Cardiac fibroblast (primary cell): ENCODE measurements around the gene TIMM29.

Source experiments
- DNase-seq, 2 donors: peaks; one replicate each; pipeline versions ENCODE4 v3.0.0 to v3.0.0-alpha.2; 2010; ENCODE audit warnings: low read depth in 2 of 2
- H3K4me3 ChIP-seq, 2 donors: replicated peaks in 1 of 2; 1 replicate in 1 of 2; 2 replicates in 1 of 2; pipeline ENCODE4 v1.5.1; 2011; ENCODE audit warnings: low read depth in 2 of 2, low read length in 2 of 2, mild to moderate bottlenecking in 2 of 2, moderate library complexity in 1 of 2
- TF ChIP-seq, protein P1 (sequence below): IDR thresholded peaks from one replicate; pipeline ENCODE4 v1.5.1; 2011; ENCODE audit warnings: low read depth, mild to moderate bottlenecking, low read length, inconsistent platforms

The TIMM29 gene

DNA sequence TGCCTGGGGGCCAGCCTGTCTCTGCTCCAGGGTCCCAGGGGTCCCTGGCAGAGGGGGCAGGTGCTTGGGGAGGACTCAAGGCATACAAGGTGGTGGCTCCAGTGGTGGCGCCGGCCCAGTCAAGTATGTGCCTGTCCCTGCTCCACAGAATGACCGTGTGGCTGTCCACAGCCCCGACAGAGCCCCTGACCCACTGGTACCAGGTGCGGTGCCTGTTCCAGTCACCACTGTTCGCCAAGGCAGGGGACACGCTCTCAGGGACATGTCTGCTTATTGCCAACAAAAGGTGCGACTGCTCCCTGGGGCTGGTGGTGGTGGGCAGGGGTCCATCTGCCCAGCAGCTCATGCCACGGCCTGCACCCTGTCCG is 8.3 kb upstream of the TIMM29 start:
- TF ChIP-seq, protein P1, sequence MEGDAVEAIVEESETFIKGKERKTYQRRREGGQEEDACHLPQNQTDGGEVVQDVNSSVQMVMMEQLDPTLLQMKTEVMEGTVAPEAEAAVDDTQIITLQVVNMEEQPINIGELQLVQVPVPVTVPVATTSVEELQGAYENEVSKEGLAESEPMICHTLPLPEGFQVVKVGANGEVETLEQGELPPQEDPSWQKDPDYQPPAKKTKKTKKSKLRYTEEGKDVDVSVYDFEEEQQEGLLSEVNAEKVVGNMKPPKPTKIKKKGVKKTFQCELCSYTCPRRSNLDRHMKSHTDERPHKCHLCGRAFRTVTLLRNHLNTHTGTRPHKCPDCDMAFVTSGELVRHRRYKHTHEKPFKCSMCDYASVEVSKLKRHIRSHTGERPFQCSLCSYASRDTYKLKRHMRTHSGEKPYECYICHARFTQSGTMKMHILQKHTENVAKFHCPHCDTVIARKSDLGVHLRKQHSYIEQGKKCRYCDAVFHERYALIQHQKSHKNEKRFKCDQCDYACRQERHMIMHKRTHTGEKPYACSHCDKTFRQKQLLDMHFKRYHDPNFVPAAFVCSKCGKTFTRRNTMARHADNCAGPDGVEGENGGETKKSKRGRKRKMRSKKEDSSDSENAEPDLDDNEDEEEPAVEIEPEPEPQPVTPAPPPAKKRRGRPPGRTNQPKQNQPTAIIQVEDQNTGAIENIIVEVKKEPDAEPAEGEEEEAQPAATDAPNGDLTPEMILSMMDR, result no peak
- no peak overlapping the region for H3K4me3 ChIP-seq
- no peak for DNase-seq

DNA sequence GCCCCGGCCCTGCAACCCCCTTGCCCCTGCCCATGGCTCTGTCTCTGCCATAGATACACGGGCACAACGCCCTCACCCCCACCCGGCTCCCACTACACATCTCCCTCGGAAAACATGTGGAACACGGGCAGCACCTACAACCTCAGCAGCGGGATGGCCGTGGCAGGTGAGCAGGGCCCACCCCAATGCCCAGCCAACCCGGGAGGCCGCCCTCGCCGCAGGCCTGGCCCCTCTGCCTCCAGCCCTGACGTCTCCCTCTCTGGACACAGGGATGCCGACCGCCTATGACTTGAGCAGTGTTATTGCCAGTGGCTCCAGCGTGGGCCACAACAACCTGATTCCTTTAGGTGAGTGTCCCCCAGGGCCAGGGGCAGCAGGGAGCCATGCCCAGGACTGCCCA is 7.8 kb upstream of the TIMM29 start:
- TF ChIP-seq, protein P1, result no peak
- H3K4me3 ChIP-seq, result no peak overlapping the region
- DNase-seq, result no peak

DNA sequence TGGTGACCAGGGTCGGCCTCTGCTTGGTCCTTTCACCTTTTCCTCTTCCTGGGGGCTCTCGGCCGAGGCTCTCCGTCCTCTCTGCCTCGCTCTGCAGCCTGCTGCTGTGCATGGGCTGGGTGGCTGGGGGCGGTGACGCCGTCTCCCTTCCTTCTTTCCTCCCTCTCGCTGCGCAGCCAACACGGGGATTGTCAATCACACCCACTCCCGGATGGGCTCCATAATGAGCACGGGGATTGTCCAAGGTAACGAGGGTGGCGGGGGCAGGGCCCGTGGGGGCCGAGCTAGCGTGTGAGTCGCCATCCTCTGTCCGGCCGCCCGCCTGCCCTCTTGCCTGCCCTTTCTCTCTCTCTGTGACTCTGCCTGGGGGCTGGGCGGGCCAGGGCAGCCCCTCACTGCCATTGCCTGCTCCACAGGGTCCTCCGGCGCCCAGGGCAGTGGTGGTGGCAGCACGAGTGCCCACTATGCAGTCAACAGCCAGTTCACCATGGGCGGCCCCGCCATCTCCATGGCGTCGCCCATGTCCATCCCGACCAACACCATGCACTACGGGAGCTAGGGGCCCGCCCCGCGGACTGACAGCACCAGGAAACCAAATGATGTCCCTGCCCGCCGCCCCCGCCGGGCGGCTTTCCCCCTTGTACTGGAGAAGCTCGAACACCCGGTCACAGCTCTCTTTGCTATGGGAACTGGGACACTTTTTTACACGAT is 7.3 kb upstream of the TIMM29 start:
- TF ChIP-seq, protein P1, result no peak
- H3K4me3 ChIP-seq, result no peak overlapping the region
- no peak for DNase-seq

DNA sequence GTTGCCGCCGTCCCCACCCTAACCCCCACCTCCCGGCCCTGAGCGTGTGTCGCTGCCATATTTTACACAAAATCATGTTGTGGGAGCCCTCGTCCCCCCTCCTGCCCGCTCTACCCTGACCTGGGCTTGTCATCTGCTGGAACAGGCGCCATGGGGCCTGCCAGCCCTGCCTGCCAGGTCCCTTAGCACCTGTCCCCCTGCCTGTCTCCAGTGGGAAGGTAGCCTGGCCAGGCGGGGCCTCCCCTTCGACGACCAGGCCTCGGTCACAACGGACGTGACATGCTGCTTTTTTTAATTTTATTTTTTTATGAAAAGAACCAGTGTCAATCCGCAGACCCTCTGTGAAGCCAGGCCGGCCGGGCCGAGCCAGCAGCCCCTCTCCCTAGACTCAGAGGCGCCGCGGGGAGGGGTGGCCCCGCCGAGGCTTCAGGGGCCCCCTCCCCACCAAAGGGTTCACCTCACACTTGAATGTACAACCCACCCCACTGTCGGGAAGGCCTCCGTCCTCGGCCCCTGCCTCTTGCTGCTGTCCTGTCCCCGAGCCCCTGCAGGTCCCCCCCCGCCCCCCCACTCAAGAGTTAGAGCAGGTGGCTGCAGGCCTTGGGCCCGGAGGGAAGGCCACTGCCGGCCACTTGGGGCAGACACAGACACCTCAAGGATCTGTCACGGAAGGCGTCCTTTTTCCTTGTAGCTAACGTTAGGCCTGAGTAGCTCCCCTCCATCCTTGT is 6.5 kb upstream of the TIMM29 start:
- TF ChIP-seq, protein P1, result no peak
- DNase-seq, result no peak
- H3K4me3 ChIP-seq, result no peak overlapping the region

DNA sequence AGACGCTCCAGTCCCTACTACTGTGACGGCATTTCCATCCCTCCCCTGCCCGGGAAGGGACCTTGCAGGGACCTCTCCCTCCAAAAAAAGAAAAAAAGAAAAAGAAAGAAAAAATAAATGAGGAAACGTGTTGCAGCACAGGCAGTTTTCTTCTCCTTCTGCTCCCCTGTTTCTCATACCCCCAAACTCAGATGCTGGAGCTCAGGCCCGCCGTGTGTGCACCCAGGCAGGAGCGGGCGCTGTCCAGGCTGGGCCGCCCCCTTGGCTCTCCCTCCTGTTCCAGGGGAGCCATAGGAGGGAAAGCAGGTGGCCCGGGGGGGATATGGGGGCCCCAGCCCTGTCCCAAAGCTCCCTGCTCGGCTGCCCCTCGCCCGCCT is 6.0 kb upstream of the TIMM29 start:
- TF ChIP-seq, protein P1, result no peak

DNA sequence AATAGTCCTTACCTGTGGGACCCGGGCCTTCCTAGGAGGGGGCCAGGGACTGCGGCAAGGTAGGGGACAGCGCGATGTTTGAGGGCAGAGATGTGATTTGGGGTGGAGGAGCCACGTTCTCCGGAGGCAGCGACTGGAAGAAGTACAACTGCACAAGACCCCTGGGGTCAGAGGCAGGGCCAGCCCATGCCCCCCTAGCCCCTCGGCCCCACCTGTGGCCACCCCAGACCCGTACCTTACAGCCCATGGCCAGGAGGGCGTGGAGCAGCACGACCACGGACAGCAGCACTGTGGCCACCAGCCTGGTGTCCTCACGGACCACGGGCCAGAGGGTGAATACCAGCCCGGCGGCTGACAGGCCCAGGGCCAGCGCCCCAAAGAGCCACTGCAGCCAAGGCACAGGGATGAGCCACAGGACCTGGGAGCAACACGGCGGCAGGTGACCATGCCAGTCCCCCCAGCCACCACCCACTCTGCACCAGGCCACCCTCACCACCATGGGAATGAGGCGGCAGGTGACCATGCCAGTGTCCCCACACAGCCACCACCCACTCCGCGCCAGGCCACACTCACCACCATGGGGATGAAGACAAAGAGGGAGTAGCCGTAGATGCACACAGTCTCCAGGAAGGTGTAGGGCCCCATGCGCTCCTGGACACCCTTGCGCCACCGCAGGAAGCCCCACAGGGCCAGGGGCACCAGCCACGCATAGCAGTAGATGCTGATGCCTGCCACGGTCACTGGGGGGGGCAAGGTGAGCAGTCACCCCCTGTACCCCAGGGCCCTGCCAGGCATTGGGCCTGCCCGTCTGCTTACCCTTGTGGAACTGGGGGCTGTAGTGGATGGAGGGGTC is 5.1 kb upstream of the TIMM29 start:
- DNase-seq, result no peak
- TF ChIP-seq, protein P1, result no peak
- no peak overlapping the region for H3K4me3 ChIP-seq

More for the DNA sequence above, 6.0 kb upstream of the TIMM29 start:
- DNase-seq, result no peak
- no peak overlapping the region for H3K4me3 ChIP-seq
